ENCODE measurements around the gene ZSCAN20.

GRCh38 chr1:33441088-33441745 is 31.2 kb upstream of the ZSCAN20 start:
- no peak for TF ChIP-seq POLR2AphosphoS5 (IDR thresholded peaks at IDR 0.05; ENCODE audit: low read depth, low read length)
- TF ChIP-seq POLR2A (IDR thresholded peaks at IDR 0.05; ENCODE audit: low read depth, low read length), result no peak
- no peak for TF ChIP-seq POU2F2 (IDR thresholded peaks at IDR 0.05; ENCODE audit: low read depth, low read length)
- TF ChIP-seq TAF1 (IDR thresholded peaks at IDR 0.05; ENCODE audit: low read depth, low read length), result no peak
